ENCODE measurements around the gene TRMT1. TPM values are rescaled to one million over a fixed set of nuclear protein-coding genes. Genes with fewer than 3 reads are reported as not detected.
A peak's percentile ranks its signal among the peaks of the same experiment; 100 is the strongest.

TRMT1 gene
- total and polyA plus RNA-seq, 2 of the 8 experiments (the other 6 are each of a cell fraction or from before 2014, with no cell fraction given): 77.4 to 99.3 TPM

GRCh38 chr19:13078897-13079541 is 37.5 kb downstream of the TRMT1 start:
- Histone ChIP-seq H4K20me1 (replicated peaks in 1 of 2; ENCODE audit: control insufficient read depth in 1 of 2, insufficient read depth in 2 of 2, low read length in 2 of 2) (no peaks in the 10 kb centered on the region), H3K79me1 (ENCODE audit: low read depth, low read length) (no peaks in the 10 kb centered on the region), H2AK5ac (ENCODE audit: low read depth, low read length) (no peak overlapping the region), H2BK5ac (ENCODE audit: low read depth, low read length) (peak overlapping the region; percentile 44; the same call in 1 of the 2 replicates), H3K9ac (replicated peaks in 1 of 4; ENCODE audit: extremely low read depth in 1 of 4, low read depth in 3 of 4, low read length in 3 of 4) (no peak overlapping the region), H2BK12ac (ENCODE audit: low read depth, low read length) (peak overlapping the region; percentile 68; the same call in 1 of the 2 replicates), H4K8ac (ENCODE audit: extremely low read depth, insufficient read depth, low read length) (no peak overlapping the region), H3K23me2 (ENCODE audit: low read depth, low read length) (0 out of 2 replicates have a peak, but pooled peaks cover 1% of the 10 kb centered on the region), H3K4me3 (ENCODE audit: extremely low read depth in 1 of 4, insufficient read depth in 2 of 4, low read depth in 3 of 4, low read length in 4 of 4) (no peak overlapping the region), H3K4me1 (replicated peaks in 1 of 4; ENCODE audit: control insufficient read depth in 3 of 4, insufficient read depth in 4 of 4, low read length in 3 of 4) (peaks cover 15 to 40% (median 27%) of the 10 kb centered on the region in 4 experiments), H2BK15ac (ENCODE audit: low read length) (peak overlapping the region; percentile 65; the same call in 1 of the 2 replicates), H3K14ac (ENCODE audit: insufficient read length) (no peak overlapping the region), H3K27me3 (replicated peaks in 1 of 4; ENCODE audit: control insufficient read depth in 3 of 4, extremely low read depth in 1 of 4, insufficient read depth in 3 of 4, low read length in 3 of 4) (peaks cover 0 to 22% (median 19%) of the 10 kb centered on the region in 4 experiments; a peak in 6 of 7 replicates), H4K5ac (ENCODE audit: insufficient read length, low read depth, low read length) (no peak overlapping the region), H3K79me2 (ENCODE audit: control insufficient read depth in 1 of 2, insufficient read depth in 2 of 2, low read length in 2 of 2) (no peaks in the 10 kb centered on the region), H3K4ac (replicated peaks; ENCODE audit: insufficient read length, low read depth, low read length) (no peak overlapping the region), H2AFZ (ENCODE audit: low read length) (no peak overlapping the region), H4K91ac (replicated peaks; ENCODE audit: insufficient read length, low read length) (no peak overlapping the region), H3K18ac (ENCODE audit: extremely low read depth, low read length) (peak overlapping the region; percentile 48), H3K56ac (replicated peaks; ENCODE audit: insufficient read length, low read depth, low read length) (no peak overlapping the region), H2BK120ac (replicated peaks; ENCODE audit: low read depth, low read length) (no peak overlapping the region), H3K36me3 (ENCODE audit: control insufficient read depth in 2 of 4, insufficient read depth in 4 of 4, low read length in 3 of 4) (no peaks in the 10 kb centered on the region), H3K23ac (ENCODE audit: insufficient read length) (no peak overlapping the region), H3K9me3 (ENCODE audit: insufficient read depth in 2 of 2, low read depth in 1 of 2, low read length in 1 of 2) (no peaks in the 10 kb centered on the region), H3K27ac (ENCODE audit: low read depth, low read length) (no peak overlapping the region), H3K4me2 (ENCODE audit: insufficient read depth in 1 of 2, low read depth in 2 of 2, low read length in 2 of 2) (no peak overlapping the region), H2BK20ac (ENCODE audit: low read length) (peak overlapping the region; percentile 48; the same call in 1 of the 2 replicates)
- ChIA-PET POLR2A (ENCODE audit: partially characterized antibody) (interaction anchor here (0.9 to 2.1 kb wide), 6 partner anchors 9 to 76 kb away, joined by 3 to 6 read pairs (median 4); no protein-coding TSS in a partner anchor), CTCF (ENCODE audit: partially characterized antibody) (interaction anchor here (0.7 to 48.8 kb wide), 15 partner anchors 8 to 115 kb away, joined by 3 to 1145 read pairs (median 7); no protein-coding TSS in a partner anchor)
- DNase-seq (ENCODE audit: low read depth in 1 of 2, low spot score in 2 of 2): no peak
- FAIRE-seq: no peak
- 82% methylated on average over 9 of the region's 12 CpGs; no CpG with 5 or more reads in 1 of the 2 experiments for WGBS, 2 experiments (ENCODE audit: extremely low coverage in 1 of 2, insufficient coverage in 1 of 2, insufficient read length in 1 of 2, insufficient replicate concordance in 2 of 2, low coverage in 1 of 2, low lambda C conversion rate in 2 of 2, missing lambda C conversion rate in 1 of 2)
- TF ChIP-seq YY1 (IDR thresholded peaks at IDR 0.05; ENCODE audit: low read depth, low read length) (no peak), SIN3A (conservative IDR thresholded peaks at IDR 0.05 in 1 of 2, IDR thresholded peaks at IDR 0.05 in 1 of 2; ENCODE audit: low read depth in 1 of 2, low read length in 2 of 2) (no peak), CTBP2 (IDR thresholded peaks at IDR 0.05; ENCODE audit: borderline replicate concordance, insufficient read depth, insufficient read length, low read length) (no peak), EGR1 (IDR thresholded peaks at IDR 0.05; ENCODE audit: borderline replicate concordance, low read depth, low read length) (no peak), MAX (IDR thresholded peaks at IDR 0.05) (no peak), CREB1 (IDR thresholded peaks at IDR 0.05) (no peak), JUND (IDR thresholded peaks at IDR 0.05; ENCODE audit: low read length) (no peak), SAP30 (IDR thresholded peaks at IDR 0.05; ENCODE audit: insufficient read depth, insufficient replicate concordance, low read length) (no peak), GABPA (IDR thresholded peaks at IDR 0.05; ENCODE audit: borderline replicate concordance, insufficient read depth, low read length) (no peak), BRCA1 (IDR thresholded peaks at IDR 0.05; ENCODE audit: low read depth, low read length) (no peak)

Measured in H1 (cell line).